GM18867 (cell line): ENCODE results near the gene CBFA2T3.
"Not testable (repeated sequence)": the region's sequence is repeated elsewhere in the genome, so short reads cannot be mapped to it uniquely, and the experiment has no call there.

ENCODE experiments used
- ATAC-seq: cut with Tn5 transposase; IDR thresholded peaks from one replicate; pipeline ENCODE4 v1.9.1; 2021; ENCODE audit warnings: mild to moderate bottlenecking, moderate library complexity; ENCODE audit not compliant: unreplicated experiment

Gene CBFA2T3

GRCh38 chr16:88894681-88895300 lies 82.2 kb downstream of the CBFA2T3 start:
- no peak for ATAC-seq

GRCh38 chr16:88894266-88894665 lies 82.7 kb downstream of the CBFA2T3 start:
- not testable (repeated sequence) for ATAC-seq

- ATAC-seq: no peak
Observed at GRCh38 chr16:88893127-88893968, 83.7 kb downstream of the CBFA2T3 start.

- ATAC-seq: no peak
Observed at GRCh38 chr16:88892065-88892464, 84.9 kb downstream of the CBFA2T3 start.

GRCh38 chr16:88891083-88891482 lies 85.9 kb downstream of the CBFA2T3 start:
- no peak for ATAC-seq

GRCh38 chr16:88889702-88890352 lies 87.2 kb downstream of the CBFA2T3 start:
- not testable (repeated sequence) for ATAC-seq

GRCh38 chr16:88888461-88889387 lies 88.3 kb downstream of the CBFA2T3 start:
- no peak for ATAC-seq

GRCh38 chr16:88888057-88888456 lies 89.0 kb downstream of the CBFA2T3 start:
- no peak for ATAC-seq

- no peak for ATAC-seq
Observed at GRCh38 chr16:88886845-88887521, 90.0 kb downstream of the CBFA2T3 start.

GRCh38 chr16:88886420-88886844 lies 90.6 kb downstream of the CBFA2T3 start:
- no peak for ATAC-seq

GRCh38 chr16:88885693-88886280 lies 91.2 kb downstream of the CBFA2T3 start:
- ATAC-seq: no peak

GRCh38 chr16:88884569-88885271 lies 92.3 kb downstream of the CBFA2T3 start:
- ATAC-seq: no peak

- ATAC-seq: no peak
Observed at GRCh38 chr16:88883946-88884345, 93.1 kb downstream of the CBFA2T3 start.

GRCh38 chr16:88883117-88883895 lies 93.7 kb downstream of the CBFA2T3 start:
- ATAC-seq: no peak

- ATAC-seq: no peak
Observed at GRCh38 chr16:88882358-88883030, 94.5 kb downstream of the CBFA2T3 start.

- ATAC-seq: no peak
Observed at GRCh38 chr16:88881675-88882357, 95.2 kb downstream of the CBFA2T3 start.

- ATAC-seq: no peak
Observed at GRCh38 chr16:88881007-88881615, 95.9 kb downstream of the CBFA2T3 start.
